Measurements from ENCODE around the gene KREMEN1.

GRCh38 chr22:29197096-29197495 is 124.3 kb downstream of the KREMEN1 start:
- TF ChIP-seq CTCF (IDR thresholded peaks at IDR 0.05; ENCODE audit: poor library complexity) (no peak), EZH2phosphoT487 (IDR thresholded peaks at IDR 0.05; ENCODE audit: low read depth, severe bottlenecking, unreplicated experiment) (no peak), EZH2 (IDR thresholded peaks at IDR 0.05; ENCODE audit: borderline replicate concordance) (no peak)
